Stimulated activated CD8-positive, alpha-beta memory T cell treated with anti-CD3 and anti-CD28 coated beads, Interleukin-4, amount 100 ng/mL, for 4 hours (primary cell): Measurements from ENCODE around the gene PPM1M.

ENCODE experiments used
- DNase-seq, 2 donors: peaks; one replicate each; pipeline ENCODE4 v3.0.0-alpha.2; 2020; ENCODE audit warnings: low read depth in 2 of 2, low spot score in 1 of 2

Gene PPM1M

GRCh38 chr3:52294320-52295150, 49.0 kb downstream of the PPM1M start:
- DNase-seq, result no peak

GRCh38 chr3:52295671-52296208, 50.2 kb downstream of the PPM1M start:
- DNase-seq, result no peak

- DNase-seq, result no peak
Observed at GRCh38 chr3:52297242-52298148, 51.9 kb downstream of the PPM1M start.

GRCh38 chr3:52298149-52299098, 52.9 kb downstream of the PPM1M start:
- DNase-seq, result no peak

- DNase-seq, result no peak
Observed at GRCh38 chr3:52299247-52299878, 53.8 kb downstream of the PPM1M start.
